H1 (cell line): Measurements from ENCODE around the gene GRIA1. TPM values are rescaled to one million over a fixed set of nuclear protein-coding genes. Genes with fewer than 3 reads are reported as not detected.

Experiments used
- CBX5 ChIP-seq: fragments of 300-800, 300-1000 bp; sonication (generic); IDR thresholded peaks from 2 replicates; pipeline ENCODE4 v1.7.1; 2016; ENCODE audit warnings: antibody characterized with exemption, low read length, low read depth
- CEBPB ChIP-seq: IDR thresholded peaks from 2 replicates; pipeline ENCODE4 v1.6.1; 2012; ENCODE audit warnings: low read depth, low read length
- CHD7 ChIP-seq: fragments of 300-600 bp; sonication (generic); IDR thresholded peaks from 2 replicates; pipeline ENCODE4 v1.7.1; 2012; ENCODE audit warnings: low read length, moderate library complexity, mild to moderate bottlenecking, inconsistent platforms; ENCODE audit not compliant: insufficient replicate concordance
- E2F6 ChIP-seq: IDR thresholded peaks from 2 replicates; pipeline ENCODE4 v1.6.1; 2012; ENCODE audit warnings: inconsistent platforms
- GTF2F1 ChIP-seq: IDR thresholded peaks from 2 replicates; pipeline ENCODE4 v1.6.1; 2012; ENCODE audit warnings: low read depth, low read length, improper control_type of control experiment, borderline replicate concordance
- HDAC6 ChIP-seq: IDR thresholded peaks from one replicate; pipeline ENCODE4 v1.7.1; 2012; ENCODE audit warnings: low read depth, mild to moderate bottlenecking, inconsistent platforms, low read length, moderate library complexity
- KDM4A ChIP-seq: IDR thresholded peaks from one replicate; pipeline ENCODE4 v1.7.1; 2012; ENCODE audit warnings: low read depth, mild to moderate bottlenecking, moderate library complexity, low read length, inconsistent platforms; ENCODE audit not compliant: severe bottlenecking
- KDM5A ChIP-seq: fragments of 200-600 bp; IDR thresholded peaks from 2 replicates; pipeline ENCODE4 v1.7.1; 2012; ENCODE audit warnings: mild to moderate bottlenecking, low read length, inconsistent platforms, mixed read lengths
- SAP30 ChIP-seq: fragments of 300-600 bp; sonication (generic); IDR thresholded peaks from 2 replicates; pipeline ENCODE4 v1.7.1; 2012; ENCODE audit warnings: low read length, moderate library complexity, mild to moderate bottlenecking, inconsistent platforms; ENCODE audit not compliant: insufficient read depth, insufficient replicate concordance
- SIX5 ChIP-seq: IDR thresholded peaks from 2 replicates; pipeline ENCODE4 v1.6.1; 2011; ENCODE audit warnings: mild to moderate bottlenecking, low read depth, low read length
- TAF7 ChIP-seq: optimal IDR thresholded peaks from 2 replicates; pipeline ENCODE3; 2011; ENCODE audit warnings: low read depth, mild to moderate bottlenecking, inconsistent platforms, low read length, moderate library complexity, borderline replicate concordance
- YY1 ChIP-seq: IDR thresholded peaks from 2 replicates; pipeline ENCODE4 v1.6.1; 2011; ENCODE audit warnings: low read depth, mild to moderate bottlenecking, low read length
- polyA plus RNA-seq, 7 experiments: library from polyadenylated mRNA; depleted of rRNA in 3 of 7; stranded (reverse) in 5 of 7; unstranded in 2 of 7; fragments of >200 nt in 5 of 7; fragments of 200-250 nt in 2 of 7; gene quantifications; 1 replicate in 5 of 7; 2 replicates in 1 of 7; 4 replicates in 1 of 7; pipeline versions ENCODE4 v1.2.1 to v1.2.3, GENCODE V29; 2011 to 2013; ENCODE audit warnings: missing spikeins in 2 of 7, mixed read lengths in 2 of 7
- total RNA-seq: library from RNA; stranded (reverse); fragmentation: NEBNext Ultra II Directional; extraction: Animal tissue kit (Norgen Biotek cat#: 25700); gene quantifications from 2 replicates; pipeline ENCODE4 v1.2.1, GENCODE V29; 2021

The GRIA1 gene
- total and polyA plus RNA-seq, 2 of the 8 experiments (the other 6 are each of a cell fraction or from before 2014, with no cell fraction given) = 0.97 to 2.5 TPM

GRCh38 chr5:153793699-153794098 lies 303.2 kb downstream of the GRIA1 start (continued):
- TF ChIP-seq CHD7 = no peak
- TF ChIP-seq E2F6 = no peak
- no peak for TF ChIP-seq TAF7
- no peak for TF ChIP-seq GTF2F1
- no peak for TF ChIP-seq SIX5
- TF ChIP-seq CEBPB = no peak
- TF ChIP-seq HDAC6 = no peak
- TF ChIP-seq CBX5 = no peak
- TF ChIP-seq KDM4A = no peak
- TF ChIP-seq YY1 = no peak
- TF ChIP-seq SAP30 = no peak
- TF ChIP-seq KDM5A = no peak
